NCI-H345 treated with DMSO at 0.1 percent for 48 hours (cell line): ENCODE data around the gene CKMT2.

Experiments used
- DNase-seq: peaks from one replicate; lab custom pipeline; 2025; ENCODE audit not compliant: unreplicated experiment; lab: John Stamatoyannopoulos, UW

Gene CKMT2

GRCh38 chr5:81214848-81215247 is 18.3 kb upstream of the CKMT2 start:
- DNase-seq, result no peak

GRCh38 chr5:81216152-81216551 is 17.0 kb upstream of the CKMT2 start:
- no peak for DNase-seq

GRCh38 chr5:81219389-81219788 is 13.7 kb upstream of the CKMT2 start:
- no peak for DNase-seq

GRCh38 chr5:81222285-81222684 is 10.8 kb upstream of the CKMT2 start:
- DNase-seq, result no peak

- DNase-seq, result no peak
Measured at GRCh38 chr5:81225463-81225862, 7.7 kb upstream of the CKMT2 start.

GRCh38 chr5:81226286-81226685 is 6.8 kb upstream of the CKMT2 start:
- no peak for DNase-seq

GRCh38 chr5:81226949-81227348 is 6.2 kb upstream of the CKMT2 start:
- no peak for DNase-seq

- DNase-seq, result no peak
Measured at GRCh38 chr5:81228084-81228483, 5.0 kb upstream of the CKMT2 start.

- DNase-seq, result no peak
Measured at GRCh38 chr5:81230416-81230815, 2.7 kb upstream of the CKMT2 start.

GRCh38 chr5:81232464-81233079 is 550 bp upstream of the CKMT2 start:
- no peak for DNase-seq

- no peak for DNase-seq
Measured at GRCh38 chr5:81234299-81234698, 1.2 kb downstream of the CKMT2 start.

- no peak for DNase-seq
Measured at GRCh38 chr5:81234801-81235200, 1.7 kb downstream of the CKMT2 start.

GRCh38 chr5:81235287-81236072 is 2.4 kb downstream of the CKMT2 start:
- no peak for DNase-seq

GRCh38 chr5:81238460-81238859 is 5.3 kb downstream of the CKMT2 start:
- DNase-seq, result no peak

GRCh38 chr5:81239613-81240012 is 6.5 kb downstream of the CKMT2 start:
- DNase-seq, result no peak

- DNase-seq, result no peak
Measured at GRCh38 chr5:81241001-81241400, 7.9 kb downstream of the CKMT2 start.

- no peak for DNase-seq
Measured at GRCh38 chr5:81241961-81242648, 9.0 kb downstream of the CKMT2 start.

GRCh38 chr5:81242906-81243436 is 9.8 kb downstream of the CKMT2 start:
- DNase-seq, result peak; percentile 39

GRCh38 chr5:81244451-81244850 is 11.3 kb downstream of the CKMT2 start:
- DNase-seq, result no peak

- DNase-seq, result no peak
Measured at GRCh38 chr5:81245871-81246235, 12.7 kb downstream of the CKMT2 start.

GRCh38 chr5:81246697-81247096 is 13.6 kb downstream of the CKMT2 start:
- no peak for DNase-seq

- no peak for DNase-seq
Measured at GRCh38 chr5:81247441-81247972, 14.4 kb downstream of the CKMT2 start.
